ENCODE results near the gene MLKL.
A peak's percentile ranks its signal among the peaks of the same experiment; 100 is the strongest.

GRCh38 chr16:74709441-74709877, 8.8 kb upstream of the MLKL start:
- TF ChIP-seq, protein P1, sequence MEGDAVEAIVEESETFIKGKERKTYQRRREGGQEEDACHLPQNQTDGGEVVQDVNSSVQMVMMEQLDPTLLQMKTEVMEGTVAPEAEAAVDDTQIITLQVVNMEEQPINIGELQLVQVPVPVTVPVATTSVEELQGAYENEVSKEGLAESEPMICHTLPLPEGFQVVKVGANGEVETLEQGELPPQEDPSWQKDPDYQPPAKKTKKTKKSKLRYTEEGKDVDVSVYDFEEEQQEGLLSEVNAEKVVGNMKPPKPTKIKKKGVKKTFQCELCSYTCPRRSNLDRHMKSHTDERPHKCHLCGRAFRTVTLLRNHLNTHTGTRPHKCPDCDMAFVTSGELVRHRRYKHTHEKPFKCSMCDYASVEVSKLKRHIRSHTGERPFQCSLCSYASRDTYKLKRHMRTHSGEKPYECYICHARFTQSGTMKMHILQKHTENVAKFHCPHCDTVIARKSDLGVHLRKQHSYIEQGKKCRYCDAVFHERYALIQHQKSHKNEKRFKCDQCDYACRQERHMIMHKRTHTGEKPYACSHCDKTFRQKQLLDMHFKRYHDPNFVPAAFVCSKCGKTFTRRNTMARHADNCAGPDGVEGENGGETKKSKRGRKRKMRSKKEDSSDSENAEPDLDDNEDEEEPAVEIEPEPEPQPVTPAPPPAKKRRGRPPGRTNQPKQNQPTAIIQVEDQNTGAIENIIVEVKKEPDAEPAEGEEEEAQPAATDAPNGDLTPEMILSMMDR (IDR thresholded peaks at IDR 0.05; ENCODE audit: insufficient read depth, low read length), result peak; percentile 99
- TF ChIP-seq POLR2AphosphoS5 (IDR thresholded peaks at IDR 0.05; ENCODE audit: low read depth) (no peak), SPI1 (IDR thresholded peaks at IDR 0.05; ENCODE audit: borderline replicate concordance, low read depth) (peak; percentile 34; the same call in 1 of the 2 replicates), GABPA (IDR thresholded peaks at IDR 0.05; ENCODE audit: low read depth) (no peak)
- TF ChIP-seq, protein P2, sequence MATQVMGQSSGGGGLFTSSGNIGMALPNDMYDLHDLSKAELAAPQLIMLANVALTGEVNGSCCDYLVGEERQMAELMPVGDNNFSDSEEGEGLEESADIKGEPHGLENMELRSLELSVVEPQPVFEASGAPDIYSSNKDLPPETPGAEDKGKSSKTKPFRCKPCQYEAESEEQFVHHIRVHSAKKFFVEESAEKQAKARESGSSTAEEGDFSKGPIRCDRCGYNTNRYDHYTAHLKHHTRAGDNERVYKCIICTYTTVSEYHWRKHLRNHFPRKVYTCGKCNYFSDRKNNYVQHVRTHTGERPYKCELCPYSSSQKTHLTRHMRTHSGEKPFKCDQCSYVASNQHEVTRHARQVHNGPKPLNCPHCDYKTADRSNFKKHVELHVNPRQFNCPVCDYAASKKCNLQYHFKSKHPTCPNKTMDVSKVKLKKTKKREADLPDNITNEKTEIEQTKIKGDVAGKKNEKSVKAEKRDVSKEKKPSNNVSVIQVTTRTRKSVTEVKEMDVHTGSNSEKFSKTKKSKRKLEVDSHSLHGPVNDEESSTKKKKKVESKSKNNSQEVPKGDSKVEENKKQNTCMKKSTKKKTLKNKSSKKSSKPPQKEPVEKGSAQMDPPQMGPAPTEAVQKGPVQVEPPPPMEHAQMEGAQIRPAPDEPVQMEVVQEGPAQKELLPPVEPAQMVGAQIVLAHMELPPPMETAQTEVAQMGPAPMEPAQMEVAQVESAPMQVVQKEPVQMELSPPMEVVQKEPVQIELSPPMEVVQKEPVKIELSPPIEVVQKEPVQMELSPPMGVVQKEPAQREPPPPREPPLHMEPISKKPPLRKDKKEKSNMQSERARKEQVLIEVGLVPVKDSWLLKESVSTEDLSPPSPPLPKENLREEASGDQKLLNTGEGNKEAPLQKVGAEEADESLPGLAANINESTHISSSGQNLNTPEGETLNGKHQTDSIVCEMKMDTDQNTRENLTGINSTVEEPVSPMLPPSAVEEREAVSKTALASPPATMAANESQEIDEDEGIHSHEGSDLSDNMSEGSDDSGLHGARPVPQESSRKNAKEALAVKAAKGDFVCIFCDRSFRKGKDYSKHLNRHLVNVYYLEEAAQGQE (IDR thresholded peaks at IDR 0.05; ENCODE audit: insufficient replicate concordance, low read depth), result no peak

Measured in HL-60 (cell line).